ENCODE measurements around the gene ZNF599.

Gene ZNF599

DNA sequence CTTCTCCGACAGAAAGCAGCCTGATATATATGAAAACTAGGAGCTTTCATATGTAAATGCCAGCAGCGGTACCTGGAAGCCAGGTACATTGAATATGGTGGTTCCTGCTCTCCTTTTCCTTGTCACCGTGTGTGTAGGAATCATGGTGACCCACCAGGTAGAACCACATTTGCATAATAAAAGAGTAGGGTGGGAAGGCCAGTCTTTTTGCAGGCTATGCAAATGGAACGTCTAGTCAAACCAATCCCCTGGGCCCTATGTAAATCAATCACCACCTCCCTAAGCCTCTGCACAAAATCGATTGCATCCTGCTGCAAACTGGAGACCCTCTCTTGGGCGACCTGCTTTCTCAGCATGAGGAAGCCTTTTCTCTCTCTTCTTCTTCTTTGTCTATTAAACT is 61.1 kb downstream of the ZNF599 start:
- Histone ChIP-seq H4K20me1 (ENCODE audit: insufficient read depth, low read length) (no peaks in the 10 kb centered on the region), H3K4me3 (ENCODE audit: low read depth in 1 of 2, low read length in 2 of 2) (no peak overlapping the region), H2AFZ (ENCODE audit: low read depth, low read length) (no peak overlapping the region), H3K4me1 (ENCODE audit: insufficient read depth, low read length) (no peaks in the 10 kb centered on the region), H3K9ac (ENCODE audit: low read depth, low read length) (no peak overlapping the region), H3K9me3 (ENCODE audit: insufficient read depth, low read length, severe bottlenecking) (peaks cover 21% of the 10 kb centered on the region), H3K4me2 (ENCODE audit: insufficient read depth, low read length) (no peak overlapping the region), H3K79me2 (ENCODE audit: insufficient read depth, low read length) (no peaks in the 10 kb centered on the region), H3K27ac (ENCODE audit: low read length) (no peak overlapping the region), H3K36me3 (ENCODE audit: insufficient read depth, low read length) (no peaks in the 10 kb centered on the region), H3K27me3 (ENCODE audit: insufficient read depth, low read length, poor library complexity) (no peaks in the 10 kb centered on the region)
- DNase-seq (no peak), ATAC-seq (ENCODE audit: insufficient read depth, low read depth) (no peak)
- TF ChIP-seq, protein P1, sequence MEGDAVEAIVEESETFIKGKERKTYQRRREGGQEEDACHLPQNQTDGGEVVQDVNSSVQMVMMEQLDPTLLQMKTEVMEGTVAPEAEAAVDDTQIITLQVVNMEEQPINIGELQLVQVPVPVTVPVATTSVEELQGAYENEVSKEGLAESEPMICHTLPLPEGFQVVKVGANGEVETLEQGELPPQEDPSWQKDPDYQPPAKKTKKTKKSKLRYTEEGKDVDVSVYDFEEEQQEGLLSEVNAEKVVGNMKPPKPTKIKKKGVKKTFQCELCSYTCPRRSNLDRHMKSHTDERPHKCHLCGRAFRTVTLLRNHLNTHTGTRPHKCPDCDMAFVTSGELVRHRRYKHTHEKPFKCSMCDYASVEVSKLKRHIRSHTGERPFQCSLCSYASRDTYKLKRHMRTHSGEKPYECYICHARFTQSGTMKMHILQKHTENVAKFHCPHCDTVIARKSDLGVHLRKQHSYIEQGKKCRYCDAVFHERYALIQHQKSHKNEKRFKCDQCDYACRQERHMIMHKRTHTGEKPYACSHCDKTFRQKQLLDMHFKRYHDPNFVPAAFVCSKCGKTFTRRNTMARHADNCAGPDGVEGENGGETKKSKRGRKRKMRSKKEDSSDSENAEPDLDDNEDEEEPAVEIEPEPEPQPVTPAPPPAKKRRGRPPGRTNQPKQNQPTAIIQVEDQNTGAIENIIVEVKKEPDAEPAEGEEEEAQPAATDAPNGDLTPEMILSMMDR (IDR thresholded peaks at IDR 0.05; ENCODE audit: borderline replicate concordance, extremely low read depth, low read length, poor library complexity, severe bottlenecking) = no peak
- TF ChIP-seq EZH2 (IDR thresholded peaks at IDR 0.05; ENCODE audit: borderline replicate concordance, low read depth, low read length, severe bottlenecking) = no peak

All from DND-41 (cell line).